Stromal cell of bone marrow (primary cell): ENCODE data around the gene TANGO6.
"Not testable (repeated sequence)": the region's sequence is repeated elsewhere in the genome, so short reads cannot be mapped to it uniquely, and the experiment has no call there.

Experiments used
- DNase-seq: peaks from one replicate; pipeline ENCODE4 v3.0.0-alpha.2; 2012; ENCODE audit warnings: low read depth

Gene TANGO6

DNA sequence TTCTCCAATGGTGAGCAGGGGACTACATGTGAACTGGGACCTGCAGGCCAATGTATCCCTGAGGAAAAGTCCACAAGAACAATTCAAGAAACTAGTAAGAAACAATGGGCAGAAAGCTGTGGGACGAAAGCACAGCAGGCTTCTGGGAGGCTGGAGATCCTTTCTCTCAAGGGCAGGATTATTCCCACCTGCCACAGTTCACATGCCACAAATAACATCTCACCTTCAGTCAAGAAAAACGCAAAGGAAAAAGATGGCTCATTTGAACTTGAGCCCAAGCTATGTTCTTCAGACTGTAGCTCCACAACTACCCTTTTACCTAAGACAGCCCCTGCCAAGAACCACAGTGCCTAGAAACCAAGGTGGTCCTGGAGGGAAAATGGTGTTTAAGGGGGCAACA, 275.1 kb downstream of the TANGO6 start:
- no peak for DNase-seq

DNA sequence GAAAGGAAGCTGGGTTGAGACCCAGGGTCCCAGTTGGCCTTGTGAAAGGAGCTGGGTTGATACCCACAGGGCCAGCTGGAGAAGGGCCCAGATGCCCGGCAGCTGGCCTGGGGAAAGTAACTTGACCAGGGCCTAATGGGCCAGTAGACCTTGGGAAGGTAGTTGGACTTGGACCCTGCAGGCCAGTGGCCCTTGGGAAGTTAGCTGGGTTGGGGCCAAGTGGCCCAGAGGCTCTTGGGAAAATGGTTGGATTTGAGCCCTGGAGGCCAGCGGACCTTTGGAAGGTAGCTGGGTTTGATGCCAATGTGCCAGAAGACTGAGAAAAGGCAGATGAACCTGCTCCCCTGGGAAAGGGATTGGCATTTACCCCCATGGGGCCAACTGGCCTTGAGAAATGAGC, 275.7 kb downstream of the TANGO6 start:
- no peak for DNase-seq

DNA sequence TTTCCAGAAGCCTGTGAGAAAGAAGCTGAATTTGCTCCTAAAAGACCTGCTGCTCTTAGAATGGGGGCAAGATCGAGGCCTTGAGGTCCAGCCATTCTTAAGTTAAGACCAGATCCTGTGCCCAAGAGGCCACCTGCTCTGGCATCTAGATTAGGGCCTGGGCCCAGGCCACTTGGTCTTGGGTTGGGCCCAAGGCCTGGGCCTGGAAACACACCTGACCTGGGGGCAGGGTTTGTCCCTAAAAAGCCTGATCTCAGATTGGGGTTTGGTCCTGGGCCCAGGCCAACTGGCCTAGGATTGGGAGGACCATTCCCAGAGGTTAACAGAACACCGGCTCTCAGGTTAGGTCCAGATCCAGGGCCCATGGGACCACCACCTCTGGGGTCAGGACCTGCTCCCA, 276.2 kb downstream of the TANGO6 start:
- no peak for DNase-seq

DNA sequence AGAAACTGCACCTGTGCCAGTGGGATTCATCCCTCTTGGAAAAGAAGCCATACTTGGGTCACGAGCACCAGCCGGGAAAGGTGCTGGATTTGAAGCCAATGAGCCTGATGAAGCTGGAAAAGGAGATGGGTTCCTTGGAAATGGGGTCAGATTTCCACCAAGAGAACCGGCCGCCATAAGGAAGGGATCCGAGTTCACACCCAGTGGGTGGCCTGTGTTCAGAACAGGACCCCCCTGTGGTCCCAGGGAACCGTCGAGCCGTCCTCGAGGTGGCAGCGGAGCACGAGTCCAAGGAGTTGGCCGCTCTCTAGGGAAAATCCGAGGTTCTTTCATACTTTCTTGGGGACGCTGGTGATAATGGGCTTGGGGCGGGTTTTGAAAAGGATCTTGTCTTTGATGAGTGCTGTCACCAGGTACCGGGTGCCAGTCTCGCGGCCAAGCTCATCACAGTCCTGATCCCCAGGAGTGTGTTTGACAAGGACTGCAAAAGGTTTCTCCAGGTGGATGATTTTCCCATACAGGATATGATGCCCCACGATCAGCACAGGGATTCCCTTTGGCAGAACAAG, 276.8 kb downstream of the TANGO6 start:
- no peak for DNase-seq

DNA sequence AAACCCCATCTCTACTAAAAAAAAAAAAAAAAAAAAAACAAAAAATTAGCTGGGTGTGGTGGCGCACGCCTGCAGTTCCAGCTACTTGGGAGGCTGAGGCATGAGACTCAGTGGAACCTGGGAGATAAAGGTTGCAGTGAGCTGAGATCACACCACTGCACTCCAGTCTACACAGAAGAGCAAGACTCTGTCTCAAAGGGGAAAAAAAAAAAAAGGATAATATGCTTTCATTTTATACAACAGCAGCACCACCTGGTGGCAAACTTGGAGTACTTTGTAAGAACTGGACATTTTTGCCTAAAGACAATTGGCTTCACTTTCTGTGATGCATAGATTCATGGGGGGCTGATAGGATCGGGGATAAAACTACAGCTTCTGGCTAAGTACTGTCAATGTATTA, 280.6 kb downstream of the TANGO6 start:
- peak; percentile 56 for DNase-seq

DNA sequence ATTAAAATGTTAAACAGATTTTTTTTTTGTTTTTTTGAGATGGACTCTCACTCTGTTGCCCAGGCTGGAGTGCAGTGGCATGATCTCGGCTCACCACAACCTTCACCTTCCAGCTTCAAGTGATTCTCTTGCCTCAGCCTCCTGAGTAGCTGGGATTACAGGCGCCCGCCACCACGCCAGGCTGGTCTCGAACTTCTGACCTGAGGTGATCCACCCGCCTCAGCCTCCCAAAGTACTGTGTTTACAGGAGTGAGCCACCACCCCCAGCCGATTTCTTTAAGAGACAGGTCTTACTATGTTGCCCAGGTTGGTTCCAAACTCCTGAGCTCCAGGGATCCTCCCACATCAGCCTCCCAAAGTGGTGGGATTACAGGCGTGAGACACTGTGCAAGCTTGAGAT, 281.1 kb downstream of the TANGO6 start:
- DNase-seq, result not testable (repeated sequence)

DNA sequence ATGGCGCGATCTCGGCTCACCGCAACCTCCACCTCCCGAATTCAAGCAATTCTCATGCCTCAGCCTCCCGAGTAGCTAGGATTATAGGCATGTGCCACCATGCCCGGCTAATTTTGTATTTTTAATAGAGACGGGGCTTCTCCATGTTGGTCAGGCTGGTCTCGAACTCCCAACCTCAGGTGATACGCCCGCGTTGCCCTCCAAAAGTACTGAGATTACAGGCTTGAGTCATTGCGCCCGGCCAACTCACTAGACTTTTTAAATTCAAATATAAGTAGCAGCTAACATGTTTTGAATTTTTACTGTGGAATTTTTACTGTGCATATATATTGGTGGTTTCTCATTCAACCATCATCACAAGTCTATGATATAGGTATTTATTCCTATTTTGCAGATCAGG, 281.6 kb downstream of the TANGO6 start:
- not testable (repeated sequence) for DNase-seq

DNA sequence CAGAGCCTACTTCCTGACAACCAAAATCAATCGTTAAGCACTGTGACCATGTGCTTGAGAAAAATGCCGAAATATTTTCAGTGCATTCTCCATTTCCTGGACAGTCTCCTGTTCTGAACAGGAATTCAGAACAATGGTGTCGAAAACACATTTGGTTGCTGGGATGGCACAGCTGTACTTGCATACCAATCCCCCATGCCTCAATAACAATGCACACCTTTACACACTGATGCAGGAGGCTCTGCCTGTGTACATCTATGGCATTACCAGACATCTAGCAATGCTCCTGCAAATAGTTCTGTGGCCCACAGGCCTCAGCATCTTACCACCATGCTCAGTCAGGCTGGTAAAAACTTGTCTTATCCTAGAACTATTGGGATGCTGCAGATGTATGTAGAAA, 282.9 kb downstream of the TANGO6 start:
- DNase-seq, result no peak

DNA sequence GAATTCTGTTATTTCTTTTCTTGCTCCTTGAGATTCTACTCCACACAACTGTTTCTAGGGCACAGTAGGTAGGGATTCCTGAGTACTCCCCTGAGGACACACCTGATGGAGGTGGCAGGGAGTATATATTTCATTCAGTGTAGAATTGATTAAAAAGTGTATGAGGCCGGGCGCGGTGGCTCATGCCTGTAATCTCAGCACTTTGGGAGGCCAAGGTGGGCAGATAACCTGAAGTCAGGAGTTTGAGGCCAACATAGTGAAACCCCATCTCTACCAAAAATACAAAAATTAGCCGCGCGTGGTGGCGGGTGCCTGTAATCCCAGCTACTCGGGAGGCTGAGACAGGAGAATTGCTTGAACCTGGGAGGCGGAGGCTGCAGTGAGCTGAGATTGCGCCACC, 283.5 kb downstream of the TANGO6 start:
- DNase-seq, result not testable (repeated sequence)

DNA sequence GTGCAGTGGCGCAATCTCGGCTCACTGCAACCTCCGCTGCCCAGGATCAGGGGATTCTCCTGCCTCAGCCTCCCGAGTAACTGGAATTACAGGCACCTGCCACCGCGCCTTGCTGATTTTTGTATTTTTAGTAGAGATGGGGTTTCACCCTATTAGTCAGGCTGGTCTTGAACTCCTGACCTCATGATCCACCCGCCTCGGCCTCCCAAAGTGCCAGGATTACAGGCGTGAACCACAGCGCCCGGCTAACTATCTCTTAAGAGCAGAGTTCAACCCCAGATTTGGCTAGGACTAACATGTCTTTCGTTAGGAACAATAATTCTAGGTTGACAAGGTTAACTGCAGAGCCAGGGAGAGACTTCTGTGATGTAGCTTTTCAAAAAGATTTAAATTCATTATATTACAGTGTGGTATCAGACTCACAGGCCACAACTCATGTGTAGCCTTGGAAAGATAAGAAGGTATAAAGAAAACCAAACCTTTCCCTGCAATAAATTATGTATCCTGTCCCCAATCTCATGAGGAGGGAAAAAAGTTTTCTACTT, 284.7 kb downstream of the TANGO6 start:
- DNase-seq, result no peak

DNA sequence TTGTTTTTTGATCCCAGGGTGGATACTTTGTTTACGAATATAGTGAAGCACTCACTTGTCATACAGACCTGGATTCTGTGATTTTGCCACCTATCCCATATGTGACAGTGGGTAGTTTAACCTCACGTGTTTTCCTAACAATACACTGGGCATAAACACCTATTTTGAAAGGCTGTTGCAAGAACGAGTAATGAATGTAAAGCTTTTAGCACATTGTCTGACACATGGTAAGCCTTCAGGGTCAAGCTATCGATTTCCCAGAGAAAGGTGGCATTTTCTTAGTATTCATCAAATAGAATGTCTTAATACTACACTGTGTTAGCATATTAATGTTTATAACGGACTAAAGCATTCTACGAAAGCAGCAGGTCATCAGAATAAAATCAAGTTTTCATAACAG, 287.1 kb downstream of the TANGO6 start:
- DNase-seq, result no peak

DNA sequence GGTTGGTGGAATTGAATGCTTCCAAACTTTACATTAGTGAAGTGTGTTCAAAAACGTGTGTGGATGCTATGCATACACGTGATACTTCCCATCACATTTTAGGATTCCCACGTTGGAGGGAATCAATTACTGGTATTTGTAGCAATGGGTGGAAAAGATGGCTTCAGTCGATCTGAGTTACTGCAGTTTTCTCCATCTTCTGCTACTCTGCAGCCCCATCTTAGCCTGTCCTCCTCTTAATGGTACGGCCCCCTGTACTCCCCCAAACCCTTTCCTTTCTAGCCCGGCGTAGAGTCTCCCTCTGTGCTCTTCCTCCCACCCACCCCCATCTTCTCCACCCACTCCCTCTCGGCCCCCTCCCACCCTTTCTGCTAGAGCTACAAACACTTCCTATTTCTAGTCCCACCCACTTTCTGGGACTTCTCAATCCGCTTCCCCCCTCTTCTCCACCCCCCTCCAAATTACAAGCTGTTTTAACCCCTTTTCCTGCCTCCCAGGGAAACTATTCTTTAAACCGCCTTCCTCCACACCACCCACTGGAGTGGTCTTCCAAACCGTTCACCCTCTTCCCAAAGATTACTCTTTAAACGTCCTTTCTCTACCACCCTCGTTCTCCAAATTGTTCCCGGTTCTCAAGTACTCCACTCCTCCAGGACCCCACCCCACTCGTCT, 288.0 kb downstream of the TANGO6 start:
- DNase-seq, result no peak

DNA sequence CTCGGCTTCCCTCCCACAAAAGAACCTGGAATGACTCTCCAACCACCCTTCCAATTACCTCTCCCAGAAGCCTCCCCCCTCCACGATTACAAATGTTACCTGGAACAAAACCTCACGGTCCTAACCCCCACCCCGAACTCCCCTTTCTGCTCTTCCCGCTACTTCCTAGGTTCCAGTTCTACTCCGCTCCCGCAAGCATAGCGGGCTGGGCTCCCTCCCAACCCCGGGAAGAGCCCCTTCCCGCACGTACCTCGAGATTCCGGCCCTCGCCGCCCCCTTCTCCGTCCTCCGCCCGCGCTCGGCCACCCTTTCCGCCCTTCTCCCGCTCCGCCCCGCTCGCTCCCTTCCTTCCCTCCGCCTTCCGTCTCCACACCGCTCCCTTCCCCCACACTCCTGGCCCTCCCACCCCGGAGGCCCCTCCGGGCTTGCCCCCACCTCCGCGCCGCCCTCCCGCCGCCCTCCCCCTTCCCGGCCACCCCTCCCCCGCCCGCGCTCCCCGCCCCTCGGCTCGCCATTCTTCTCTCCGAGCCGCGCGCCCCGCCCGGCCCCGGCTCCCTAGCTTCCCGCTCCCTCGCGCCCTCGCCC, 288.6 kb downstream of the TANGO6 start:
- DNase-seq, result peak; percentile 59

DNA sequence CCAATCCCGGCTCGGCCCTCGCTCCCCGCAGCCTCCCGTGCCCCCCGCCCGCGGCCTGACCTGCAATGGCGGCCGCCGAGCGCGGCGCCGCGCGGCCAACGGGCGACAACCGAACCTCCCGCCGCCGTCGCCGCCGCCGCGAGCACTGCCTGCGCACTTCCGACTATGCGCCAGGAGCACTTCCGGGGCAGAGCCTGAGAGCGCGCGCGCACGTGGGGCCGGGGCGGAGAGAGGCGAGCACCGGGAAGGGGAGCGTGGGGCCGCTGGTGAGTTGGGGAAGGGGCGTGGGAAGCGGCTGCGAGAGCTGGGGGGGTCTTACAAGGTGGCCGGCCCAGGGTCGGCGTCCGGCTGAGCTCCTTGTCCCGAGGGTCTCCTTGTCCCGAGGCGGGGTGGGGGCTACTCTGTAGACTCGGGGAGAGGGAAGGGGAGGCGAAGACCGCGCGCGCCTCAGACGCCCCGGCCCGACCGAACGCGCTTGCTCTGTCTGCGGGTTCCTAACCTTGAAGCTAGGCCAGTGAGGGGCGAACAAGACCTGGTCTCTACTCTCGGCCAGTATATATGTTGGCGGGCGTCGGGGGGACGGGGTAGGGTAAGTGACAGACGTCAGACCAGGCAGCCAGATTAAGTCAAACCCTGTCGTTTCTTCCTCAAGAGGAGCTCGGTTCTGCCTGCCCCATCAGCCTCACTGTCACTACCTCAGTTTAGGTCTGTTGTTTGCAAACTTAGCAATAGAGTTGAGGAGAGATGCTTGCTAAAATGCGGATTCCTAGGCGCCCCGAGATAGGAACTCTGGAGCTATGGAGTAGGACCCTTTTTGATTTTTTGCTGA, 289.3 kb downstream of the TANGO6 start, which contains the start of the genes CHTF8 and UTP4:
TSS of gene CHTF8 (minus strand) at position 165 of the 829 bp plus-strand sequence. CDS start 11,130 bp downstream, outside the sequence.
TSS of gene UTP4 (plus strand) at position 226 of the 829 bp plus-strand sequence. CDS start 811 bp downstream, outside the sequence.
- peak; percentile 62 for DNase-seq

DNA sequence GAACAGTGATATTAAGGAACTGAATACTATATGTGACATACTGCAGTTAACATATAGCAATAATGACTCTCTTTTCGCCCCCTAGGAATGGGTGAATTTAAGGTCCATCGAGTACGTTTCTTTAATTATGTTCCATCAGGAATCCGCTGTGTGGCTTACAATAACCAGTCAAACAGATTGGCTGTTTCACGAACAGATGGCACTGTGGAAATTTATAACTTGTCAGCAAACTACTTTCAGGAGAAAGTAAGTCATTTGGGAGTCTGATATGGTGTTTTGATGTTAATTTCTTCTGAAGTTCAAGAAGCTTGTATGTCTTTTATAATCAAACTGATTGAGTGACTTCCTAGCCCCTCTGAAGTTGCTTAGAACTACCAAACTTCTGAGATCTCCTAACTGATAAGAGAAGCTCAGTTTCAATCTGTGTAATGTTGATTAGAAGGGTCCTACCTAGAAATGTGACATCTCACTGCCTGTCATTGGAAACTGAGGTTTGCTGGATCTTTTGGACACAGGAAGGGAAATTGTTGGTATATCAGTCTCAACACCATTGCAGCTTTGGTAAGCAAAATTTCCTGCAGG, 290.1 kb downstream of the TANGO6 start:
- DNase-seq, result no peak
